ENCODE measurements around the gene FGFR2. TPM values are rescaled to one million over a fixed set of nuclear protein-coding genes. Genes with fewer than 3 reads are reported as not detected.

The FGFR2 gene
- total and polyA plus RNA-seq, 2 donors (not counting 3 experiments of a cell fraction or from before 2014, with no cell fraction given), result 0.06 TPM; not detected in 1

GRCh38 chr10:121501796-121502195, 96.4 kb downstream of the FGFR2 start:
- Histone ChIP-seq H3K4me1 (ENCODE audit: control insufficient read depth, extremely low read depth, insufficient read depth, low read length) (peaks cover 3% of the 10 kb centered on the region), H3K27me3 (ENCODE audit: control insufficient read depth in 2 of 2, insufficient read depth in 2 of 2, low read length in 2 of 2) (no peaks in the 10 kb centered on the region), H3K36me3 (ENCODE audit: control insufficient read depth in 2 of 2, extremely low read depth in 1 of 2, insufficient read depth in 2 of 2, low read length in 2 of 2) (no peaks in the 10 kb centered on the region), H3K79me2 (ENCODE audit: control insufficient read depth, insufficient read depth, low read length) (no peaks in the 10 kb centered on the region), H4K20me1 (replicated peaks; ENCODE audit: control insufficient read depth, extremely low read depth, insufficient read depth, low read length) (no peaks in the 10 kb centered on the region), H3K4me3 (replicated peaks in 1 of 3; ENCODE audit: insufficient read depth in 1 of 3, low read depth in 1 of 3, low read length in 3 of 3) (no peak overlapping the region), H3K4me2 (ENCODE audit: insufficient read depth, low read length) (no peak overlapping the region), H3K9ac (replicated peaks; ENCODE audit: extremely low read depth, insufficient read depth, low read length) (no peak overlapping the region), H2AFZ (ENCODE audit: low read depth, low read length) (no peak overlapping the region), H3K27ac (ENCODE audit: insufficient read depth, low read depth, low read length) (no peak overlapping the region), H3K9me3 (replicated peaks; ENCODE audit: control insufficient read depth, insufficient read depth, low read length) (no peaks in the 10 kb centered on the region), H3K9me1 (replicated peaks; ENCODE audit: control insufficient read depth, extremely low read depth, insufficient read depth, low read length) (no peaks in the 10 kb centered on the region)
- ChIA-PET POLR2A (no interaction called here), CTCF (no interaction called here)
- no peak for TF ChIP-seq GATA2 (IDR thresholded peaks at IDR 0.05; ENCODE audit: insufficient read depth, insufficient read length, low read depth, low read length)
- FAIRE-seq, result no peak
- no peak for DNase-seq (ENCODE audit: low read depth, low spot score)
- intact Hi-C loops (cut with micrococcal nuclease) (no loop called here), dilution Hi-C loops (cut with MboI; ENCODE audit: extremely low pct_ligation_motif_present, low sequenced_read_pairs) (no loop called here)
- no TSS peak for BruUV-seq (replicated peaks)

DNA sequence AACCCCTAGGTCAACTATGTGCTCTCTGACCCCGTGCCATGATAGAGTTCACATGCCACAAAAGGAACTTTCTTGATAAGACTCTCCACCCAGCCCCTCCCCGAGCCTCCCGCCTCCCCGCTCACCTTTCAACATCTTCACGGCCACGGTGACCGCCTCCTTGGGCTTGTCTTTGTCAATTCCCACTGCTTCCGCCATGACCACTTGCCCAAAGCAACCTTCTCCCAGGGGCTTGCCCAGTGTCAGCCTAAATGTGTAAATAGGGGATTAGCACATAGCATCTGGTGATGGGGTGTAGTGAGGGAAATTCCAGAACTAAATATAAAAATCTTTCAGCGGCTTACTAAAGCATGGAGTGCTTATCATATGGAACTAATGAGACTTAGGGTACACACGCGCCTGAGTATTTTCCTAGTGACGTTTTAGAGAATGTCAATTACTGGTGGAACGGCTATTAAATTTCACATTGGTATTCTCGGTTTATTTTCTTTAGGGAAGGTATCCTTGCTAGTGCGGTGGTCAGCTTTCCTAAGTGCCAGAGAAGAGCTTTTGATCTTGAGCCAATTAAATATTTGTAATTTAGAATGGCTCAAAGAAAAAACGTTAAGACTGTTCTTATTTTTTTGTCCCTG, 97.4 kb downstream of the FGFR2 start:
- Histone ChIP-seq H2AFZ (ENCODE audit: low read depth, low read length) (no peak overlapping the region), H3K36me3 (ENCODE audit: control insufficient read depth in 2 of 2, extremely low read depth in 1 of 2, insufficient read depth in 2 of 2, low read length in 2 of 2) (no peaks in the 10 kb centered on the region), H3K27me3 (ENCODE audit: control insufficient read depth in 2 of 2, insufficient read depth in 2 of 2, low read length in 2 of 2) (no peaks in the 10 kb centered on the region), H3K9ac (replicated peaks; ENCODE audit: extremely low read depth, insufficient read depth, low read length) (no peak overlapping the region), H3K4me3 (replicated peaks in 1 of 3; ENCODE audit: insufficient read depth in 1 of 3, low read depth in 1 of 3, low read length in 3 of 3) (no peak overlapping the region), H3K4me2 (ENCODE audit: insufficient read depth, low read length) (no peak overlapping the region), H3K27ac (ENCODE audit: insufficient read depth, low read depth, low read length) (no peak overlapping the region), H3K9me1 (replicated peaks; ENCODE audit: control insufficient read depth, extremely low read depth, insufficient read depth, low read length) (no peaks in the 10 kb centered on the region), H3K9me3 (replicated peaks; ENCODE audit: control insufficient read depth, insufficient read depth, low read length) (no peaks in the 10 kb centered on the region), H4K20me1 (replicated peaks; ENCODE audit: control insufficient read depth, extremely low read depth, insufficient read depth, low read length) (no peaks in the 10 kb centered on the region), H3K79me2 (ENCODE audit: control insufficient read depth, insufficient read depth, low read length) (no peaks in the 10 kb centered on the region), H3K4me1 (ENCODE audit: control insufficient read depth, extremely low read depth, insufficient read depth, low read length) (peaks cover 5% of the 10 kb centered on the region)
- no peak for DNase-seq (ENCODE audit: low read depth, low spot score)
- intact Hi-C loops (cut with micrococcal nuclease), result no loop called here
- TF ChIP-seq, protein P1, sequence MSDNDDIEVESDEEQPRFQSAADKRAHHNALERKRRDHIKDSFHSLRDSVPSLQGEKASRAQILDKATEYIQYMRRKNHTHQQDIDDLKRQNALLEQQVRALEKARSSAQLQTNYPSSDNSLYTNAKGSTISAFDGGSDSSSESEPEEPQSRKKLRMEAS (IDR thresholded peaks at IDR 0.05; ENCODE audit: insufficient read depth, insufficient read length), result no peak
- TF ChIP-seq JUN (IDR thresholded peaks at IDR 0.05; ENCODE audit: borderline replicate concordance, insufficient read depth, insufficient read length, low read depth) (no peak), FOS (IDR thresholded peaks at IDR 0.05; ENCODE audit: borderline replicate concordance, insufficient read depth, low read length) (no peak), EZH2 (IDR thresholded peaks at IDR 0.05; ENCODE audit: borderline replicate concordance, low read depth, low read length, severe bottlenecking) (no peak)
- TF ChIP-seq, protein P2, sequence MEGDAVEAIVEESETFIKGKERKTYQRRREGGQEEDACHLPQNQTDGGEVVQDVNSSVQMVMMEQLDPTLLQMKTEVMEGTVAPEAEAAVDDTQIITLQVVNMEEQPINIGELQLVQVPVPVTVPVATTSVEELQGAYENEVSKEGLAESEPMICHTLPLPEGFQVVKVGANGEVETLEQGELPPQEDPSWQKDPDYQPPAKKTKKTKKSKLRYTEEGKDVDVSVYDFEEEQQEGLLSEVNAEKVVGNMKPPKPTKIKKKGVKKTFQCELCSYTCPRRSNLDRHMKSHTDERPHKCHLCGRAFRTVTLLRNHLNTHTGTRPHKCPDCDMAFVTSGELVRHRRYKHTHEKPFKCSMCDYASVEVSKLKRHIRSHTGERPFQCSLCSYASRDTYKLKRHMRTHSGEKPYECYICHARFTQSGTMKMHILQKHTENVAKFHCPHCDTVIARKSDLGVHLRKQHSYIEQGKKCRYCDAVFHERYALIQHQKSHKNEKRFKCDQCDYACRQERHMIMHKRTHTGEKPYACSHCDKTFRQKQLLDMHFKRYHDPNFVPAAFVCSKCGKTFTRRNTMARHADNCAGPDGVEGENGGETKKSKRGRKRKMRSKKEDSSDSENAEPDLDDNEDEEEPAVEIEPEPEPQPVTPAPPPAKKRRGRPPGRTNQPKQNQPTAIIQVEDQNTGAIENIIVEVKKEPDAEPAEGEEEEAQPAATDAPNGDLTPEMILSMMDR (IDR thresholded peaks at IDR 0.05; ENCODE audit: extremely low read depth in 1 of 2, insufficient read depth in 1 of 2, low read depth in 1 of 2, low read length in 2 of 2), result no peak
- dilution Hi-C loops (cut with MboI; ENCODE audit: extremely low pct_ligation_motif_present, low sequenced_read_pairs), result no loop called here
- POLR2A ChIA-PET, result no interaction called here
- no peak for FAIRE-seq
- CTCF ChIA-PET, result no interaction called here
- BruUV-seq (replicated peaks), result no TSS peak
